CD4-positive, alpha-beta T cell (primary cell): ENCODE measurements around the gene ITGA2B. TPM values are rescaled to one million over a fixed set of nuclear protein-coding genes. Genes with fewer than 3 reads are reported as not detected.
"Not testable (repeated sequence)": the region's sequence is repeated elsewhere in the genome, so short reads cannot be mapped to it uniquely, and the experiment has no call there.

Source experiments
- ATAC-seq: fragments of 200-7000 bp; cut with Tn5 transposase; one replicate; pipeline ENCODE4 v1.10.0; 2022; ENCODE audit warnings: mild to moderate bottlenecking; ENCODE audit not compliant: poor library complexity
- CTCF ChIA-PET: fragments of 350-600 bp; sonication (Branson Sonifier 250); formaldehyde crosslinking; loops from one replicate; lab custom pipeline; 2021; ENCODE audit warnings: antibody characterized with exemption, inconsistent platforms; lab: Charles Lee
- POLR2A ChIA-PET: fragments of 350-600 bp; sonication (Branson Sonifier 250); formaldehyde crosslinking; loops from one replicate; lab custom pipeline; 2021; ENCODE audit warnings: antibody characterized with exemption, inconsistent platforms; lab: Charles Lee
- DNase-seq, 14 experiments: peaks; one replicate each; pipeline ENCODE4 v3.0.0-alpha.2; 2013 to 2020; ENCODE audit warnings: mixed read lengths in 2 of 14
- H3K27ac ChIP-seq, 2 donors: one replicate each; pipeline versions ENCODE4 v1.5.1 to v1.7.0; 2013; ENCODE audit warnings: low read length in 2 of 2, low read depth in 1 of 2, mild to moderate bottlenecking in 1 of 2
- H3K27me3 ChIP-seq, 2 experiments: 1 replicate in 1 of 2; 2 replicates in 1 of 2; pipeline versions ENCODE4 v1.6.1 to v1.7.0; 2013; ENCODE audit warnings: low read length in 2 of 2, control low read depth in 1 of 2, mild to moderate bottlenecking in 1 of 2, moderate library complexity in 1 of 2; ENCODE audit not compliant: insufficient read depth in 2 of 2, control insufficient read depth in 1 of 2
- H3K36me3 ChIP-seq: one replicate; pipeline ENCODE4 v1.6.1; 2013; ENCODE audit warnings: low read length, control low read depth; ENCODE audit not compliant: insufficient read depth
- H3K4me1 ChIP-seq: one replicate; pipeline ENCODE4 v1.6.1; 2013; ENCODE audit warnings: low read length, control low read depth; ENCODE audit not compliant: insufficient read depth
- H3K4me3 ChIP-seq: one replicate; pipeline ENCODE4 v1.5.1; 2013; ENCODE audit warnings: mild to moderate bottlenecking, low read length, moderate library complexity
- H3K9me3 ChIP-seq, 2 experiments: 1 replicate in 1 of 2; 2 replicates in 1 of 2; pipeline versions ENCODE4 v1.6.1 to v1.7.0; 2013; ENCODE audit warnings: low read length in 2 of 2, mild to moderate bottlenecking in 2 of 2, control low read depth in 1 of 2, moderate library complexity in 1 of 2; ENCODE audit not compliant: control insufficient read depth in 1 of 2, insufficient read depth in 1 of 2
- H3K27ac Mint-ChIP-seq: one replicate; pipeline ENCODE4 v1.8.0; 2020; ENCODE audit warnings: mixed read lengths
- H3K27me3 Mint-ChIP-seq: one replicate; pipeline ENCODE4 v1.8.0; 2021; ENCODE audit warnings: mixed read lengths
- H3K36me3 Mint-ChIP-seq: one replicate; pipeline ENCODE4 v1.8.0; 2021; ENCODE audit warnings: low read depth, mixed read lengths
- H3K4me1 Mint-ChIP-seq: one replicate; pipeline ENCODE4 v1.8.0; 2021; ENCODE audit warnings: low read depth, mixed read lengths
- H3K4me3 Mint-ChIP-seq: one replicate; pipeline ENCODE4 v1.8.0; 2020; ENCODE audit warnings: mild to moderate bottlenecking, mixed read lengths
- H3K9me3 Mint-ChIP-seq: one replicate; pipeline ENCODE4 v1.8.0; 2020; ENCODE audit warnings: mixed read lengths
- intact Hi-C, 2 experiments: fragments of 100-400 bp; cut with DNase I in 1 of 2; cut with micrococcal nuclease in 1 of 2; formaldehyde crosslinking; loops; one replicate each; pipeline versions ENCODE4 v1.15.1 to v1.9.0; 2023 to 2025; cut with DNase I, micrococcal nuclease
- total RNA-seq, 174 experiments: library from RNA in 2 of 174; stranded (reverse) in 2 of 174; gene quantifications; one replicate each; pipeline ENCODE4 v1.2.3 and lab custom pipeline; 2021 to 2026
- TF ChIP-seq, protein P1 (sequence below): fragments of 200-600 bp; IDR thresholded peaks from one replicate; pipeline ENCODE4 v1.8.0; 2022; ENCODE audit warnings: antibody characterized with exemption, mild to moderate bottlenecking

ITGA2B gene
- total RNA-seq, 2 experiments from 2014 or later = 0.85 to 0.87 TPM

DNA sequence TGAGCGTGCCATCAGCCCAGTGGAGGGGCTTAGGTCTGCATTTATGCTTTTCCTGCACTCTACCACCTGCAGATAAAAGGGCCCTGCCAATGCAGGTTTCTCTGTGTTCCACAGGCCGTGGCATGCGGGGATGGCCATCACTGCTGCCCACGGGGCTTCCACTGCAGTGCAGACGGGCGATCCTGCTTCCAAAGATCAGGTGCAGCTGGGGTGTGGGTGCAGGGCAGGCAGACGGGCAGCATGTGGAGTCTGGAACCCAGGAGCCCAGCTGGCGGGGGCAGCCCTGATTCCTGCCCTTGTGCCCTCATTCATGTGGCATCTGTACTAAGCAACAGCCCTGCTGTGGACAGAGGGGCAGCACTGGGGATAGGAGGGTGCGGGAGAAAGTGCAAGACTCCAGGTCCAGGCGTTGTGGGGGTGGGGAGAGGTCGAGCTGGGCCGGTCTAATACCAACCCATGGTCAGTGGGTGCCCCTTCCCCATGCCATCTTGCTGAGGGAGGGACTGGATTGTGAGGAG is 39.8 kb downstream of the ITGA2B start:
- TF ChIP-seq, protein P1, sequence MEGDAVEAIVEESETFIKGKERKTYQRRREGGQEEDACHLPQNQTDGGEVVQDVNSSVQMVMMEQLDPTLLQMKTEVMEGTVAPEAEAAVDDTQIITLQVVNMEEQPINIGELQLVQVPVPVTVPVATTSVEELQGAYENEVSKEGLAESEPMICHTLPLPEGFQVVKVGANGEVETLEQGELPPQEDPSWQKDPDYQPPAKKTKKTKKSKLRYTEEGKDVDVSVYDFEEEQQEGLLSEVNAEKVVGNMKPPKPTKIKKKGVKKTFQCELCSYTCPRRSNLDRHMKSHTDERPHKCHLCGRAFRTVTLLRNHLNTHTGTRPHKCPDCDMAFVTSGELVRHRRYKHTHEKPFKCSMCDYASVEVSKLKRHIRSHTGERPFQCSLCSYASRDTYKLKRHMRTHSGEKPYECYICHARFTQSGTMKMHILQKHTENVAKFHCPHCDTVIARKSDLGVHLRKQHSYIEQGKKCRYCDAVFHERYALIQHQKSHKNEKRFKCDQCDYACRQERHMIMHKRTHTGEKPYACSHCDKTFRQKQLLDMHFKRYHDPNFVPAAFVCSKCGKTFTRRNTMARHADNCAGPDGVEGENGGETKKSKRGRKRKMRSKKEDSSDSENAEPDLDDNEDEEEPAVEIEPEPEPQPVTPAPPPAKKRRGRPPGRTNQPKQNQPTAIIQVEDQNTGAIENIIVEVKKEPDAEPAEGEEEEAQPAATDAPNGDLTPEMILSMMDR = no peak
- Mint-ChIP-seq H3K27me3 (peaks cover 4% of the 10 kb centered on the region), H3K4me1 (peaks cover 29% of the 10 kb centered on the region), H3K36me3 (peaks cover 4% of the 10 kb centered on the region), H3K27ac (no peak overlapping the region), H3K4me3 (no peak overlapping the region), H3K9me3 (no peaks in the 10 kb centered on the region)
- Histone ChIP-seq H3K36me3 (peaks cover 11% of the 10 kb centered on the region), H3K9me3 (no peaks in the 10 kb centered on the region), H3K27me3 (no peaks in the 10 kb centered on the region), H3K4me1 (peaks cover 36% of the 10 kb centered on the region), H3K27ac (no peak overlapping the region), H3K4me3 (no peak overlapping the region)
- DNase-seq (no peak), ATAC-seq (no peak)
- POLR2A ChIA-PET = interaction anchor here (1.0 to 1.7 kb wide), 3 partner anchors 23 to 145 kb away, joined by 3 to 6 read pairs (median 5); no protein-coding TSS in a partner anchor
- CTCF ChIA-PET = interaction anchor here (0.6 to 1.5 kb wide), 3 partner anchors 14 to 145 kb away, joined by 3 to 4 read pairs (median 4); partner anchors contain the start of gene FAM171A2
- intact Hi-C loops = loop anchor here (1.0 to 5.0 kb wide), 4 partner anchors 139 to 407 kb away; partner anchors contain the start of genes HROB (in 1 of the 2), LSM12 (in 1 of the 2) and PPY (in 1 of the 2)

- H3K9me3 ChIP-seq = no peaks in the 10 kb centered on the region
- DNase-seq = no peak
- ATAC-seq = no peak
- H3K27me3 ChIP-seq = no peaks in the 10 kb centered on the region
- ChIA-PET POLR2A (interaction anchor here (1.3 kb wide), 1 partner anchor 145 kb away, joined by 5 read pairs; no protein-coding TSS in a partner anchor), CTCF (interaction anchor here (1.5 kb wide), 1 partner anchor 145 kb away, joined by 3 read pairs; no protein-coding TSS in a partner anchor)
- intact Hi-C loops = loop anchor here in 1 of 2 experiments (5.0 kb wide), 3 partner anchors 207 to 407 kb away; partner anchors contain the start of genes HROB, LSM12 and PPY
- peaks cover 29% of the 10 kb centered on the region for H3K4me1 Mint-ChIP-seq
- peaks cover 42% of the 10 kb centered on the region for H3K4me1 ChIP-seq
- H3K36me3 Mint-ChIP-seq = peaks cover 4% of the 10 kb centered on the region
- no peak overlapping the region for H3K27ac Mint-ChIP-seq
- H3K36me3 ChIP-seq = peaks cover 11% of the 10 kb centered on the region
- TF ChIP-seq, protein P1 = no peak
- no peak overlapping the region for H3K4me3 Mint-ChIP-seq
- H3K27ac ChIP-seq = no peak overlapping the region
- H3K9me3 Mint-ChIP-seq = no peaks in the 10 kb centered on the region
- H3K4me3 ChIP-seq = no peak overlapping the region
- peaks cover 4% of the 10 kb centered on the region for H3K27me3 Mint-ChIP-seq
Observed at GRCh38 chr17:44348988-44349364, 40.5 kb downstream of the ITGA2B start.

DNA sequence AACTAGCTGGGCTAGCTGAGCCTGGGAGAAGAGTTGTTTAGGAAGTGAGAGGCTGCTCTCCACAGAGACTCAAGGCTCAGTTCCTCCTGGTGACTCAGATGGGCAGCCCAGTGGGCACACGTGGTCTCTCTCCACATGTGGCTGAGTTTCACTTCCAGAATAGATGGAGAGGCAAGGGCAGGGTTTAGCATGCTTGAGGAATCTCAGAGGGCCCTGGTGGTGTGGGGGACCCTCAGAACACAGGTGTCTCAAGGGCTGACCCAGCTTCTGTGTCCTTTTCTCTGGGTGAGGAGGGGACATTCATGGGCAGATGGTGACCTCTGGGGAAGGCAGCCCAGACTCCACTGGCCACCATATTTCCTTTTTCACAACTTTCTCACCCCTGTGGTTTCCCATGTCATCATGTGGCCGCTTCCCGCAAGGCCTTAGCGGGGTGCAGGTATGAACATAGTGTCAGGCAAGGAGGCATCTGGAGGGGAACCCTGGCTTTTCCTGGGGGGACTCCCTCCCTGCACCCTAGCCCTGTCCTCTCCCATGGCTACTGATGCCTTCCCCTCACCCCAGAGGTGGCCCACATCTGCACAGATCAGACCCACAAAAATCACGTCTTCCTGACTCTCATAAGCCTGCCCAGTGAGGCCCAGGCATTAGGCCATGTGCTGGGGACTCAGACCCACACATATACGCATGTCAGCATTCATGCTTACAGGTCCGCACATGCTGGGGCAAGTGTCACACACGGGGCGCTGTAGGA is 41.0 kb downstream of the ITGA2B start:
- H3K27me3 ChIP-seq = no peaks in the 10 kb centered on the region
- TF ChIP-seq, protein P1 = no peak
- H3K36me3 ChIP-seq = peaks cover 11% of the 10 kb centered on the region
- H3K27ac ChIP-seq = no peak overlapping the region
- ATAC-seq = no peak
- DNase-seq = peak in 2 of 14 experiments; percentile 68 to 74
- H3K4me3 ChIP-seq = no peak overlapping the region
- intact Hi-C loops = loop anchor here in 1 of 2 experiments (5.0 kb wide), 3 partner anchors 206 to 406 kb away; partner anchors contain the start of genes HROB, LSM12 and PPY
- no peaks in the 10 kb centered on the region for H3K9me3 ChIP-seq
- Mint-ChIP-seq H3K4me1 (peaks cover 29% of the 10 kb centered on the region), H3K9me3 (no peaks in the 10 kb centered on the region), H3K27me3 (peaks cover 4% of the 10 kb centered on the region), H3K4me3 (no peak overlapping the region), H3K27ac (no peak overlapping the region), H3K36me3 (peaks cover 4% of the 10 kb centered on the region)
- ChIA-PET CTCF (no interaction called here), POLR2A (no interaction called here)
- H3K4me1 ChIP-seq = peaks cover 42% of the 10 kb centered on the region

DNA sequence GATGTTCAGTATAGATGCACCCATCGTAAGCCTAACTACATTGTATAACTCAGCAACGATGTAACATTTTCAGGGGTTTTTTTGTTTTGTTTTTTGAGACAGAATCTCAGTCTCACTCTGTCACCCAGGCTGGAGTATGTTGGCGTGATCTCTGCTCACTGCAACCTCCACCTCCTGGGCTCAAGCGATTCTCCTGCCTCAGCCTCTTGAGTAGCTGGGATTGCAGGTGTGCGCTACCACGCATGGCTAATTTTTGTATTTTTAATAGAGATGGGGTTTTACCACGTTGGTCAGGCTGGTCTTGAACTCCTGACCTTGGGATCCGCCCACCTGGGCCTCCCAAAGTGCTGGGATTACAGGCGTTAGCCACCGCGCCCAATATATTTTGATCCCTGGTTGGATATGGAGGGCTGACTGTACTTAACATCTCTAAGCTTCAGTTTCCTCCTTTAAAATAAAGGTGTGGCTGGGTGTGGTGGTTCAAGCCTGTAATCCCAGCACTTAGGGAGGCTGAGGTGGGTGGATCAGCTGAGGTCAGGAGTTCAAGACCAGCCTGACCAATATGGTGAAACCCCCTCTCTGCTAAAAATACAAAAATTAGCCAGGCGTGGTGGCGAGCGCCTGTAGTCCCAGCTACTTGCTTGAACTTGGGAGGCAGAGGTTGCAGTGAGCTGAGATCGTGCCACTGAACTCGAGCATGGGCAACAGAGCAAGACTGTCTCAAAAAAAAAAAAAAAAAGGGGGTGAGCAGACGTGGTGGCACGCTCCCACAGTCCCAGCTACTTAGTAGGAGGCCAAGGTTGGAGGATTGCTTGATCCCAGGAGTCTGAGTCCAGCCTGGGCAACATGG is 42.0 kb downstream of the ITGA2B start:
- H3K27me3 Mint-ChIP-seq, H3K27ac Mint-ChIP-seq, ATAC-seq, DNase-seq, H3K36me3 Mint-ChIP-seq, H3K36me3 ChIP-seq, H3K9me3 ChIP-seq, H3K27me3 ChIP-seq, H3K27ac ChIP-seq, H3K4me3 ChIP-seq, H3K9me3 Mint-ChIP-seq: not testable (repeated sequence)
- peaks cover 37% of the 10 kb centered on the region for H3K4me1 ChIP-seq
- POLR2A ChIA-PET = interaction anchor here (1.1 kb wide), 1 partner anchor 126 kb away, joined by 5 read pairs; no protein-coding TSS in a partner anchor
- CTCF ChIA-PET = interaction anchor here (1.2 kb wide), 1 partner anchor 137 kb away, joined by 5 read pairs; no protein-coding TSS in a partner anchor
- intact Hi-C loops = loop anchor here in 1 of 2 experiments (5.0 kb wide), 3 partner anchors 205 to 405 kb away; partner anchors contain the start of genes HROB, LSM12 and PPY
- peaks cover 24% of the 10 kb centered on the region for H3K4me1 Mint-ChIP-seq
- peak overlapping the region; percentile 20 for H3K4me3 Mint-ChIP-seq
